SK-N-SH treated with all-trans-retinoic acid at 6 μM for 48 hours (cell line): Measurements from ENCODE around the gene UGT1A9.

Experiments used
- ATAC-seq: fragments of 200-7000 bp; cut with Tn5 transposase; 3 replicates; pipeline ENCODE4 v1.9.1; 2020; ENCODE audit warnings: mild to moderate bottlenecking, moderate library complexity
- ARNTL ChIP-seq: fragments of 450-650 bp; formaldehyde crosslinking; IDR thresholded peaks from 2 replicates; pipeline ENCODE4 v1.5.0; 2020; ENCODE audit warnings: low read depth, mild to moderate bottlenecking, moderate library complexity, borderline replicate concordance
- BACH2 ChIP-seq: fragments of 250-450 bp; sonication (Bioruptor Pico); IDR thresholded peaks from 2 replicates; pipeline ENCODE4 v1.9.0; 2021; ENCODE audit warnings: mild to moderate bottlenecking, borderline replicate concordance
- ESRRG ChIP-seq: fragments of 250-450 bp; sonication (Bioruptor Pico); IDR thresholded peaks from 2 replicates; pipeline ENCODE4 v1.6.1; 2021; ENCODE audit warnings: mild to moderate bottlenecking
- GLIS3 ChIP-seq: fragments of 250-450 bp; sonication (Bioruptor Pico); IDR thresholded peaks from 2 replicates; pipeline ENCODE4 v1.5.0; 2020; ENCODE audit warnings: mild to moderate bottlenecking, moderate library complexity
- ISL1 ChIP-seq: fragments of 250-450 bp; sonication (Bioruptor Pico); IDR thresholded peaks from 2 replicates; pipeline ENCODE4 v2.1.2; 2022; ENCODE audit warnings: mild to moderate bottlenecking, moderate library complexity
- OSR1 ChIP-seq: fragments of 250-450 bp; sonication (Bioruptor Pico); IDR thresholded peaks from 2 replicates; pipeline ENCODE4 v1.8.0; 2022; ENCODE audit warnings: moderate library complexity, mild to moderate bottlenecking, inconsistent platforms
- PPARA ChIP-seq: fragments of 250-450 bp; sonication (Bioruptor Pico); IDR thresholded peaks from 2 replicates; pipeline ENCODE4 v1.5.0; 2020; ENCODE audit warnings: mild to moderate bottlenecking, borderline replicate concordance
- RARB ChIP-seq: fragments of 250-450 bp; sonication (Bioruptor Pico); IDR thresholded peaks from 2 replicates; pipeline ENCODE4 v1.8.0; 2021; ENCODE audit warnings: mild to moderate bottlenecking, moderate library complexity
- SNAI2 ChIP-seq: fragments of 250-450 bp; sonication (Bioruptor Pico); IDR thresholded peaks from 2 replicates; pipeline ENCODE4 v1.5.0; 2020; ENCODE audit warnings: mild to moderate bottlenecking, moderate library complexity
- TCF4 ChIP-seq: fragments of 250-450 bp; sonication (Bioruptor Pico); IDR thresholded peaks from 2 replicates; pipeline ENCODE4 v1.8.0; 2021; ENCODE audit warnings: mild to moderate bottlenecking, moderate library complexity, borderline replicate concordance
- TOX ChIP-seq: fragments of 250-450 bp; sonication (Bioruptor Pico); IDR thresholded peaks from 2 replicates; pipeline ENCODE4 v1.8.0; 2021; ENCODE audit warnings: mild to moderate bottlenecking, moderate library complexity, borderline replicate concordance
- ZC3H10 ChIP-seq: fragments of 250-450 bp; sonication (Bioruptor Pico); IDR thresholded peaks from 2 replicates; pipeline ENCODE4 v1.5.1; 2021; ENCODE audit warnings: mild to moderate bottlenecking, moderate library complexity
- ZFP3 ChIP-seq: fragments of 250-450 bp; sonication (Bioruptor Pico); IDR thresholded peaks from 2 replicates; pipeline ENCODE4 v1.5.0; 2020; ENCODE audit warnings: mild to moderate bottlenecking, moderate library complexity
- ZFP30 ChIP-seq: fragments of 450-650 bp; formaldehyde crosslinking; IDR thresholded peaks from 2 replicates; pipeline ENCODE4 v1.5.0; 2022; ENCODE audit warnings: mild to moderate bottlenecking, moderate library complexity
- ZNF565 ChIP-seq: fragments of 450-650 bp; formaldehyde crosslinking; conservative IDR thresholded peaks from 2 replicates; pipeline ENCODE4 v1.5.0; 2020; ENCODE audit warnings: low read depth, mild to moderate bottlenecking, moderate library complexity
- ZNF70 ChIP-seq: fragments of 450-650 bp; formaldehyde crosslinking; IDR thresholded peaks from 2 replicates; pipeline ENCODE4 v1.5.0; 2020; ENCODE audit warnings: mild to moderate bottlenecking, moderate library complexity
- ZNF8 ChIP-seq: fragments of 450-650 bp; formaldehyde crosslinking; IDR thresholded peaks from 2 replicates; pipeline ENCODE4 v1.5.0; 2020; ENCODE audit warnings: mild to moderate bottlenecking, moderate library complexity
- TF ChIP-seq, protein P1 (sequence below): fragments of 250-450 bp; sonication (Bioruptor Pico); IDR thresholded peaks from 2 replicates; pipeline ENCODE4 v1.5.1; 2021; ENCODE audit warnings: mild to moderate bottlenecking, moderate library complexity
- TF ChIP-seq, protein P2 (sequence below): fragments of 250-450 bp; sonication (Bioruptor Pico); IDR thresholded peaks from 2 replicates; pipeline ENCODE4 v1.5.0; 2020; ENCODE audit warnings: mild to moderate bottlenecking, moderate library complexity
- TF ChIP-seq, protein P3 (sequence below): fragments of 250-450 bp; sonication (Bioruptor Pico); IDR thresholded peaks from 2 replicates; pipeline ENCODE4 v1.5.1; 2020; ENCODE audit warnings: low read depth, mild to moderate bottlenecking, moderate library complexity
- TF ChIP-seq, protein P4 (sequence below): fragments of 250-450 bp; sonication (Bioruptor Pico); IDR thresholded peaks from 2 replicates; pipeline ENCODE4 v1.8.0; 2020; ENCODE audit warnings: mild to moderate bottlenecking, moderate library complexity, borderline replicate concordance

UGT1A9 gene

DNA sequence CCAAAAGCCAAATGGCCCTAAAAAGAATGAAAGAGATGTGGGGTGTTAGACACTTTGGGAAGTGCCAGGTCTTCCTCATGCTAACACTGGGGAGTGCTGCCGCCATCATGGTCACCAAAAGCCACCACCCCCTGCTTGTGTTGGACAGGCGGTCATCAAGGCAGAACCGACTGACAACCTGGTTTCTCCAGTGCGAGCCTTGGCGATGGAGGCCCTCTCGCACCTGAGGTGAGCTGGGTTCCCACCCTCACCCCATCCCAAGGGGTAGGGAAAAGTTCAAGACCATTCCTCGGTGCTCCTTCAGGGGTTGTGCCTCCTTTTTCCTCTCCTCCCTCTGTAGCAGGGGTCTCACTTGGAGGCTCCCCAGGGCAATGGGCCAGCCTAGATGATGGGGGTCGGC is 140.0 kb downstream of the UGT1A9 start:
- ATAC-seq = no peak

DNA sequence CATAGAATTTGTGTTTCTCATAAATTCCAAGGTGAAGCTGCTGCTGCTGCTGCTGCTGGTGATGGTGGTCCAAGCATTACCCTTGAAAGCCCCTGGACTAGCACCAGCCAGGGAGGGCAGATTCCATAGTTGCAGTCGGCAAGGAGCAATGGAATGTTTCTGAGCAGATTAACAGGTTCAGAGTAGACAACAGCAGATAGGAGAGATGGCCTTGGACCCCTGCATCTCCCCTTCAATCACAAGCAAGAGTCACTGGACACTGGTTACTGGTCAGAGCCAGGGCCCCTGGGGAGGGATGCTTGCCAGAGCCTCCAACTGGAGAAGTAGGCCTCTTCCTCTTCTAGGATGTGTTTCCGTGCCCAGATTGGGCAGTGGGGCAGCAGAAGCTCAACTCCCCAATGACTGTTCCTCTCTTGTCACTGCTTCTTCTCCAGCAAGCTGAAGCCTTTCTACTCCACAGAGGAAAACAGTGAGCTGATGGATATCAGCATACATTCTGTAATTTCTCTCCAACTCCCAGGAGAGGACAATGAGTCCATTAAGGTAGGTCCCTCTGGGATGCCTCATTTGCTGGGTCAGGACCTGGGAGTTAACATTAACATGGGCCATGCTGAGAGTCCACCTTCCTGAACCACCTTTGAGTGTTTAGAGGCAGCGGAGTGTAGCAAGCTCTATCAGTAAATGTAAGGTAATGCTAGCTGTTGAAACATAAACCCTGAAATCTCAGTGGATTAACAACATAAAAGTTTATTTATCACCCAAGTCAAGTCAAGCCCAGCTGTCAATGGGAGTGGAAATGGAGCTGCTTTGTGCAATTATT is 141.7 kb downstream of the UGT1A9 start:
- TF ChIP-seq BACH2 (no peak), GLIS3 (CRISPR knock-in tag) (no peak), TCF4 (CRISPR knock-in tag) (no peak), ZNF8 (CRISPR knock-in tag) (no peak), ZNF565 (CRISPR knock-in tag) (no peak)
- TF ChIP-seq, protein P1, sequence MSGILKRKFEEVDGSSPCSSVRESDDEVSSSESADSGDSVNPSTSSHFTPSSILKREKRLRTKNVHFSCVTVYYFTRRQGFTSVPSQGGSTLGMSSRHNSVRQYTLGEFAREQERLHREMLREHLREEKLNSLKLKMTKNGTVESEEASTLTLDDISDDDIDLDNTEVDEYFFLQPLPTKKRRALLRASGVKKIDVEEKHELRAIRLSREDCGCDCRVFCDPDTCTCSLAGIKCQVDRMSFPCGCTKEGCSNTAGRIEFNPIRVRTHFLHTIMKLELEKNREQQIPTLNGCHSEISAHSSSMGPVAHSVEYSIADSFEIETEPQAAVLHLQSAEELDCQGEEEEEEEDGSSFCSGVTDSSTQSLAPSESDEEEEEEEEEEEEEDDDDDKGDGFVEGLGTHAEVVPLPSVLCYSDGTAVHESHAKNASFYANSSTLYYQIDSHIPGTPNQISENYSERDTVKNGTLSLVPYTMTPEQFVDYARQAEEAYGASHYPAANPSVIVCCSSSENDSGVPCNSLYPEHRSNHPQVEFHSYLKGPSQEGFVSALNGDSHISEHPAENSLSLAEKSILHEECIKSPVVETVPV (CRISPR knock-in tag) = no peak
- no peak for ATAC-seq

More for the DNA sequence above, 140.0 kb downstream of the UGT1A9 start:
- TF ChIP-seq TOX (CRISPR knock-in tag) (no peak), ARNTL (CRISPR knock-in tag) (no peak), PPARA (no peak), ESRRG (no peak), RARB (CRISPR knock-in tag) (no peak), GLIS3 (CRISPR knock-in tag) (no peak), ZFP3 (no peak), TCF4 (CRISPR knock-in tag) (no peak), ZC3H10 (CRISPR knock-in tag) (no peak), SNAI2 (no peak), OSR1 (CRISPR knock-in tag) (no peak), ZFP30 (CRISPR knock-in tag) (no peak), ZNF565 (CRISPR knock-in tag) (no peak)
- TF ChIP-seq, protein P1 (CRISPR knock-in tag) = no peak
- TF ChIP-seq, protein P2, sequence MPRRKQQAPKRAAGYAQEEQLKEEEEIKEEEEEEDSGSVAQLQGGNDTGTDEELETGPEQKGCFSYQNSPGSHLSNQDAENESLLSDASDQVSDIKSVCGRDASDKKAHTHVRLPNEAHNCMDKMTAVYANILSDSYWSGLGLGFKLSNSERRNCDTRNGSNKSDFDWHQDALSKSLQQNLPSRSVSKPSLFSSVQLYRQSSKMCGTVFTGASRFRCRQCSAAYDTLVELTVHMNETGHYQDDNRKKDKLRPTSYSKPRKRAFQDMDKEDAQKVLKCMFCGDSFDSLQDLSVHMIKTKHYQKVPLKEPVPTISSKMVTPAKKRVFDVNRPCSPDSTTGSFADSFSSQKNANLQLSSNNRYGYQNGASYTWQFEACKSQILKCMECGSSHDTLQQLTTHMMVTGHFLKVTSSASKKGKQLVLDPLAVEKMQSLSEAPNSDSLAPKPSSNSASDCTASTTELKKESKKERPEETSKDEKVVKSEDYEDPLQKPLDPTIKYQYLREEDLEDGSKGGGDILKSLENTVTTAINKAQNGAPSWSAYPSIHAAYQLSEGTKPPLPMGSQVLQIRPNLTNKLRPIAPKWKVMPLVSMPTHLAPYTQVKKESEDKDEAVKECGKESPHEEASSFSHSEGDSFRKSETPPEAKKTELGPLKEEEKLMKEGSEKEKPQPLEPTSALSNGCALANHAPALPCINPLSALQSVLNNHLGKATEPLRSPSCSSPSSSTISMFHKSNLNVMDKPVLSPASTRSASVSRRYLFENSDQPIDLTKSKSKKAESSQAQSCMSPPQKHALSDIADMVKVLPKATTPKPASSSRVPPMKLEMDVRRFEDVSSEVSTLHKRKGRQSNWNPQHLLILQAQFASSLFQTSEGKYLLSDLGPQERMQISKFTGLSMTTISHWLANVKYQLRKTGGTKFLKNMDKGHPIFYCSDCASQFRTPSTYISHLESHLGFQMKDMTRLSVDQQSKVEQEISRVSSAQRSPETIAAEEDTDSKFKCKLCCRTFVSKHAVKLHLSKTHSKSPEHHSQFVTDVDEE (CRISPR knock-in tag) = no peak
- TF ChIP-seq, protein P3, sequence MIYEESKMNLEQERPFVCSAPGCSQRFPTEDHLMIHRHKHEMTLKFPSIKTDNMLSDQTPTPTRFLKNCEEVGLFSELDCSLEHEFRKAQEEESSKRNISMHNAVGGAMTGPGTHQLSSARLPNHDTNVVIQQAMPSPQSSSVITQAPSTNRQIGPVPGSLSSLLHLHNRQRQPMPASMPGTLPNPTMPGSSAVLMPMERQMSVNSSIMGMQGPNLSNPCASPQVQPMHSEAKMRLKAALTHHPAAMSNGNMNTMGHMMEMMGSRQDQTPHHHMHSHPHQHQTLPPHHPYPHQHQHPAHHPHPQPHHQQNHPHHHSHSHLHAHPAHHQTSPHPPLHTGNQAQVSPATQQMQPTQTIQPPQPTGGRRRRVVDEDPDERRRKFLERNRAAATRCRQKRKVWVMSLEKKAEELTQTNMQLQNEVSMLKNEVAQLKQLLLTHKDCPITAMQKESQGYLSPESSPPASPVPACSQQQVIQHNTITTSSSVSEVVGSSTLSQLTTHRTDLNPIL = no peak
- TF ChIP-seq, protein P4, sequence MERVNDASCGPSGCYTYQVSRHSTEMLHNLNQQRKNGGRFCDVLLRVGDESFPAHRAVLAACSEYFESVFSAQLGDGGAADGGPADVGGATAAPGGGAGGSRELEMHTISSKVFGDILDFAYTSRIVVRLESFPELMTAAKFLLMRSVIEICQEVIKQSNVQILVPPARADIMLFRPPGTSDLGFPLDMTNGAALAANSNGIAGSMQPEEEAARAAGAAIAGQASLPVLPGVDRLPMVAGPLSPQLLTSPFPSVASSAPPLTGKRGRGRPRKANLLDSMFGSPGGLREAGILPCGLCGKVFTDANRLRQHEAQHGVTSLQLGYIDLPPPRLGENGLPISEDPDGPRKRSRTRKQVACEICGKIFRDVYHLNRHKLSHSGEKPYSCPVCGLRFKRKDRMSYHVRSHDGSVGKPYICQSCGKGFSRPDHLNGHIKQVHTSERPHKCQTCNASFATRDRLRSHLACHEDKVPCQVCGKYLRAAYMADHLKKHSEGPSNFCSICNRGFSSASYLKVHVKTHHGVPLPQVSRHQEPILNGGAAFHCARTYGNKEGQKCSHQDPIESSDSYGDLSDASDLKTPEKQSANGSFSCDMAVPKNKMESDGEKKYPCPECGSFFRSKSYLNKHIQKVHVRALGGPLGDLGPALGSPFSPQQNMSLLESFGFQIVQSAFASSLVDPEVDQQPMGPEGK = no peak

DNA sequence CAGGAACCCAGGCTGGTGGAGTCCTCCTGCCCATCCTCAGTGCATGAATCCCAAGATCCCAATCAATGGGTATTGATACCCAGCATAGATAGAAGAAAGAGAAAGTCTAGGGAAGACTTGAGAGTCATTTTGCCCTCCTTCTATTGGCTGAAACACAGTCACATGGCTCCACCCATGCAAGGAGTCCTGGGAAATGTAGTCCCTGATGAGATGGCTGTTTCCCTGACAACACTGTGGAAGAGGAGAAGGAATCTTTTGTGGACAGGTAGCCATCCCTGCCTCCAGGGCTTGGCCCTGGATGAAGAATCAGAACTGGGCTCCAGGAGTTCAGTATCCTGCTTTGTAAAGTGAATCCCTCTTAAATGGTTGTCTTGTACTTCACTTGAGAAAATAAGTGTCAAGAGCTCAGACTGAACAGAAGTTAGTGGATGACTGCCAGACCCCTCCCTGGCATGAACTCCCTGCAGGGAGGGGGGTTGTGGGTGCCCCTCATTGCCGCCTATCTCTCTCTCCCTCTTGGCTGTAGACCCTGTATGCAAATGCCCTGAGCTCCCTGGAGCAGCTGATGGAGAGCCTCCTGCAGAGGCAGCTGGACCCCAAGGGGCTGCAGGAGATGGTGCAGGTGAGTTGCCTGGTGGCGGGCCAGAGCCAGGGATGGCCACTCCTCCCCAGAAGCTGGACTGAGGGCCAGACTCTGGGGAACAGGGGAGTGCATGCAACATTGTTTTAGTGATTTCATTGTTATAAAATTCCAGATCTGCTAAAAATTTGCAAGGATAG is 142.5 kb downstream of the UGT1A9 start:
- peak; percentile 64 for ATAC-seq
- TF ChIP-seq SNAI2 (no peak), ZNF565 (CRISPR knock-in tag) (no peak), ISL1 (no peak), ARNTL (CRISPR knock-in tag) (no peak), ESRRG (no peak), PPARA (no peak), ZNF70 (CRISPR knock-in tag) (no peak), RARB (CRISPR knock-in tag) (no peak), GLIS3 (CRISPR knock-in tag) (no peak), ZC3H10 (CRISPR knock-in tag) (no peak)
- TF ChIP-seq, protein P4 = no peak
- TF ChIP-seq, protein P1 (CRISPR knock-in tag) = no peak
- TF ChIP-seq, protein P3 = no peak
